ENCODE results near the gene SLC44A4.
"Not testable (repeated sequence)": the region's sequence is repeated elsewhere in the genome, so short reads cannot be mapped to it uniquely, and the experiment has no call there.

SLC44A4 gene

GRCh38 chr6:31825553-31825952, 53.2 kb downstream of the SLC44A4 start:
- DNase-seq: no peak

GRCh38 chr6:31823592-31824196, 55.1 kb downstream of the SLC44A4 start:
- not testable (repeated sequence) for DNase-seq

GRCh38 chr6:31822036-31822821, 56.6 kb downstream of the SLC44A4 start:
- DNase-seq: peak; percentile 29 to 44 (median 34)

GRCh38 chr6:31821301-31822035, 57.3 kb downstream of the SLC44A4 start:
- peak in 3 of 4 experiments; percentile 23 to 46 (median 37) for DNase-seq

- DNase-seq: not testable (repeated sequence)
Observed at GRCh38 chr6:31820399-31820798, 58.4 kb downstream of the SLC44A4 start.

GRCh38 chr6:31819871-31820299, 58.9 kb downstream of the SLC44A4 start:
- no peak for DNase-seq

- DNase-seq: not testable (repeated sequence)
Observed at GRCh38 chr6:31817929-31818511, 60.8 kb downstream of the SLC44A4 start.

GRCh38 chr6:31817133-31817928, 61.5 kb downstream of the SLC44A4 start:
- not testable (repeated sequence) for DNase-seq

GRCh38 chr6:31815025-31815838, 63.6 kb downstream of the SLC44A4 start, which contains the start of the genes HSPA1A and HSPA1L:
Gene HSPA1A (plus strand): TSS chr6:31815543. CDS start chr6:31815757, 214 bp downstream.
Gene HSPA1L (minus strand): TSS chr6:31815283. CDS start chr6:31811972, 3,311 bp downstream.
- DNase-seq: peak in 2 of 4 experiments; percentile 22 to 40

GRCh38 chr6:31814677-31815024, 64.1 kb downstream of the SLC44A4 start:
- DNase-seq: peak; percentile 20 to 49 (median 36)

GRCh38 chr6:31813465-31813849, 65.3 kb downstream of the SLC44A4 start:
- DNase-seq: no peak
